HG02759 (cell line): ENCODE measurements around the gene TMCO6.
"Not testable (repeated sequence)": the region's sequence is repeated elsewhere in the genome, so short reads cannot be mapped to it uniquely, and the experiment has no call there.

Experiments used
- ATAC-seq: cut with Tn5 transposase; IDR thresholded peaks from one replicate; pipeline ENCODE4 v1.9.1; 2021; ENCODE audit warnings: mild to moderate bottlenecking, moderate library complexity; ENCODE audit not compliant: unreplicated experiment

The TMCO6 gene

DNA sequence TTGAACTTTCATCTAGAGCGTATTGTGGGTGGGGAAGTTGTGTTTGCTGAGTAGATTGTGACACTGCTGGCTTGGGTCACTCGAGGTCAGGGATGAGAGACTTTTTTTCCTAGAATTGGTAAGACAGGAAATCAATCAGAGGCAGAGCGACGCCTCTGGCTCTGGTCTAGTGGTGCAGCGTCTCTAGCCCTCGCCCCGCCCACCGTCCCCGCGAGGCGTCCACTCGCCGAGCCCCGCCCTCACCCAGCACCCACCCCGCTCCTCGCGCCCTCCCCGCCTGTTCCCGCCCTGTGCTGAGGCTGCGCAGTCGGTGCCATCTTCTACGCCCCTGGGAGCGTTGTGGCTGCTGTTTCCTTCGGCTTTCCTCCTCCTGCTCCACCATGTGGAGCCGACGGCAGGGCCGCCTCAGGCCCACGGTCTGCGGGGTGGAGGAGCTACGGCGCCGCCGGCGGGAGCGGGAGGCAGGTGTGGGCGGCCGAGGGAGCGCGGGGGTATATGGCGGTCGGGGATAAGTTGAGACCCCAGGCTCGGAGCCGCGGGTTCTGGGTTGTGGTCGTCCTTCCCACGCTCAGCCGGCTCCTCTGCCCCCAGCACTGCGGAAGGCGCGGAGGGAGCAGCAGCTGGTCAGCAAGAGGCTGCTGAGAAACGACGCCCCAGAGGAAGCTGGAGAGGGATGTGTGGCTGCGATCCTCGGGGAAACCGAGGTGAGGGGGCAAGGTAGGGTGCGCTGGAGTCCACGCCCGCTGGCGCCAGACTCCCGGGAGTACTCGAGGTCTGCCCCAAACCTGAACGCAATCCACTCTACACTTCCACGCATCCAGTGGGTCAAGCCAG, at the start of gene TMCO6:
Gene TMCO6, plus strand, starts transcription at position 304 of the 834 bp plus-strand sequence. Its CDS starts 77 bp downstream, at position 381.
- peak; percentile 97 for ATAC-seq

GRCh38 chr5:140590861-140591260, 48.4 kb upstream of the TMCO6 start:
- no peak for ATAC-seq

DNA sequence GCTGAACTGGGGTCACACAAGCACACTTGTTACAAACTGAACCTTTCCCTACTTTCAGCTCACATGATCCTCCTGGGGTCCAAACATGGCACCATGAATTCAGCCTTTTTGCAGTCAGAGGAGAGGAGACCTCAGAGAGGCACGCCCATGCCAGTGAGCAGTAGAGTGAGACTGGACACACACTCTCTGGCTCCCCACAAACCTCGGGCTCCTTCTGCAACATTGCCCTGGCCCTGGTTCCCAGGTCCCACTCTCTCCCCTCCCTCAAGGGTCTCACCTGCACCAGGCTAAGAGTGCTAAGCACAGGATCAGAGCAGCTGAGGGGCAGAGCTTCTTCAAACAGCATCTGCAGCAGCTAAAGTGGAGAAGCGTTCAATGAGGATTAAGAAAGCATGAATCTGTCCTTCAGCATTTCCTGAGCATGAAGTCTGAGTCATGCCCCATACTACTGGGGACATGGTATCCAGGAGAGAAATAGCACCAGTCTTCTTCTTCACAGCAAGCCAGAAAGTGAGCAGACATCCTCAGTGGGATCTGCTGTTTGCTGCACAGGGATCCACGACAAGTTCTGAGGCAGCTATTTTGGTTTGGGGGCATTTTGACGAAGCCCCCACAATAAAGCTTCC, 47.4 kb upstream of the TMCO6 start:
- ATAC-seq: no peak

- ATAC-seq: not testable (repeated sequence)
Measured at GRCh38 chr5:140593070-140593469, 46.2 kb upstream of the TMCO6 start.

- ATAC-seq: no peak
Measured at GRCh38 chr5:140594169-140594568, 45.1 kb upstream of the TMCO6 start.

DNA sequence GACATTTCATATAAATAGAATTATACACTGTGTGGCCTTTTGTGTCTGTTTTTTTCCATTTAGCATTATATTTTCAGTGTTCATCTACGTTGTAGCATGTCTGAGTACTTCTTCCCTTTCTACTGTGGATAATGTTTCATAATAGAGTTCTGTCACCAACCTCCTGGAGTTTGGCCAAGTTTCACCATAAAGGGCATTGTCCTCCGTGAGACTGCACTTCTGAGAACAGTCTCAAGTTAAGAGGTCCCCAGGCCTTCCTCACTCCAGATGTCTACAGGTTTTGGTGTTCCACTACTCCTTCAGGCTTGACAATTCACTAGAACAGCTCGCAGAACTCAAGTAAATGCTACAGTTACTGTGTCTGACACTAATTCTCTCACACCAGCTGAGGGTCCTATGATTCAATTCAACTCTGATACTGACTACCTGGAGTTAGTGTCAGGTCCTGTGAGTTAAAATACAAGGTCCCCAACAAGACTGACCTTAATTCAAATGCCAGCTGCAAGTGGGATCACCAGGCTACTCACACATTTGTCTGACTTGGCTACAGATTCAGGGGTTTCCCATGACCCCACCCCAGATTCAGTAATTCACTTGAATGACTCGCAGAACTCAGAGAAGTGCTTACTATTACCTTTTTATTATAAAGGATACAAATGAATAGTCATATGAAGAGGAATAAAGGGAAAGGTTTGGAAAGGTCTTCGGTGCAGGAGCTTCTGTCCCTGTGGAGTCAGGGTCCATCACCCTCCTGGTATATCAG, 43.5 kb upstream of the TMCO6 start:
- ATAC-seq: no peak

DNA sequence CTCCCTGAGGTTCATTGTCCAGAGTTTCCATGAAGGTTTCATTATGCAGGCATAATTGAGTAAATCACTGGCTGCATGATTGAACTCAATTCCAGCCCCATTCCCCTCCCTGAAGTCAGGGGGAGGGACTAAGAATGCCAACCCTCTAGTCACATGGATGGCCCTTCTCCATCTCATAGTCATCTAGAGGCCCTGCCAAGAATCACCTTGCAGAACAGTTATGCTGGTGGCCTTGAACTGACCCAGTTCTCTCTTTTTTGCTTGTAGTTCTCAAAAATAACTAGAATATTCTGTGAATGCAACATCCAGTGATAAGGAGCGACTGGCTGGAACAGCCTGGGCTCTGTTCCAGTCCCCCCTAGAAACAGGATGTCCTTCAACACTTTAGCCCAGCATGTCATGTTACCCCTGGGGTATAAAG, 42.9 kb upstream of the TMCO6 start:
- no peak for ATAC-seq

DNA sequence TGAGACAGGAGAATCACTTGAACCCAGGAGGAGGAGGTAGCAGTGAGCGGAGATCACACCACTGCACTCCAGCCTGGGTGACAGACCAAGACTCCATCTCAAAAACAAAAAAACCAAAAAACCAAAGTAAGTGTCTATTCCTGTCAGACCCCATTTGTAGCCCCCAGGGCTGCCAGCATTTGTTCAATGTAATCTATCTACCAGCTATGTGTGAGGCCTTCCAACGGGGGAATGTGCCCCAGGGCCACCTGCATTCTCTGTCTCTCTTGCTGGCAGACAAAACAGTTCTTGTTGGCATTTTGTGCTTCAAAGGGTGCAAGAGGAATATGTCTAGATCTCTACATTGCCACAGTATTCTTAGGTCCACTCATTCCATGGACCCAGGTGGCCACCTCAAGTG, 40.4 kb upstream of the TMCO6 start:
- no peak for ATAC-seq

DNA sequence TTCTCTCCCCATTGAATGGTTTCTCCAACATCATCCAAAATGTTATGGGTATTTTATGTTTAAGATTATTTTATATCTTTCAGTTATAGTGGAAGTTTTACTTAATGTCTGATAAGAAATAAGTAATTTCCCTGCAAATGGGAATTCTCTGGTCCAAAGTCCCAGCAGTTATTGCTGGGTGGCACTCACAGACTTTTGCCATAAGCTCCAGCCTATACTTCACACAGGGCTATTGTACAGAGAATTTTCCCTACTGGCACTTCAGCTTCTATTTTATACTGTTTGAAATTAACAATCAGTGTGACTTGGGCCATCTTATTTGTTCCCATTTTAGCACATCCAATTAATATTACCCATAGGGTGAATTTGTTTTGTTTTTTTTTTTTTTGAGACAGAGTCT, 39.2 kb upstream of the TMCO6 start:
- no peak for ATAC-seq

DNA sequence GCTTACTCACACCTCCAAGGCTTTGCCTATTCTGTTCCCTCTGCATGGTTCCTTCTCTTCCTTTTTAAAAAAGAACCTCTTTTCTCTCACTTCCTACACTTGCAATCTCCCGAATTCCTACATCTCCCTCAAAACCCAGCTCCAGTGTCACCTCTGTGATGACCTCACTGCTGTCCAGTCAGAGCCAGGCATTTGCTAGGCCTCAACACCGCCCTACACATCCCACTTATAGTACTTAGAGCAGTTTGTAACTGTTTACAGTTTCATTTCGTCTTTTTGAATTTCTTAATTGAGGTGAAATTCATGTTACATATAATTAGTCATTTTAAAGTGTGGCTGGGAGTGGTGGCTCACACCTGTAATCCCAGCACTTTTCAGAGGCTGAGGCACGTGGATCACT, 37.1 kb upstream of the TMCO6 start:
- no peak for ATAC-seq

GRCh38 chr5:140603446-140603698, 35.9 kb upstream of the TMCO6 start:
- ATAC-seq: not testable (repeated sequence)

DNA sequence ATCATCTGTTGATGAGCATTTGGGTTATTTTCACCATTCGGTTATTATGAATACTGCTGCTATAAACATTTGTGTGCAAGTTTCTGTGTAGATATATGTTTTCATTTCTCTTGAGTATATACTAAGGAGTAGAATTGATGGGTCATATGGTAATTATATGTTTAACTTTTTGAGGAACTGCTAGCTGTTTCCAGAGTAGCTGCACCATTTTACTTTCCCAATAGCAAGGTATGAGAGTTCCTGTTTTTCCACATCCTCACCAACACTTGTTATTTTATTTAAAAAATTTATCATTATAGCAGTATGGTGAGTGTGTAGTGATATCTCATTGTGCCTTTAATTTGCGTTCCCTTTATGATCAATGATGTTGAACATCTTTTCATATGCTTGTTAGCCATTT, 35.5 kb upstream of the TMCO6 start:
- ATAC-seq: no peak

- no peak for ATAC-seq
Measured at GRCh38 chr5:140605879-140606278, 33.4 kb upstream of the TMCO6 start.

GRCh38 chr5:140607031-140607430, 32.2 kb upstream of the TMCO6 start:
- no peak for ATAC-seq

DNA sequence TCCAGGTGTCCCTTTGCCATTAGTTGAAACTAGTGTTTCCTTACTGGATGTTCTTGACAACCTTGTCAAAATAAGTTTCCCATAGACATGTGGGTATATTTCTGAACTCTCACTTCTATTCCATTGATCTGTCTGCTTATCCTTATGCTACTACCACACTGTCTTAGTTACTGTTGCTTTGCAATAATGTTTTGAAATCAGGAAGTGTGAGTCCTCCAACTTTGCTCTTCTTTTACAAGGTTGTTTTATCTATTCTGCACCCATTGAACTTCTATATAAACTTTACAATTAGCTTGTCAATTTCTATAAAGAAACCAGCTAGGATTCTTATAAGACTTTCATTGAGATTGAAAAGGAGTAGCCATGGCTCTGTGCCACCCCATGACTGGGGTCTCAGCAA, 30.5 kb upstream of the TMCO6 start:
- no peak for ATAC-seq

GRCh38 chr5:140609126-140609525, 30.1 kb upstream of the TMCO6 start:
- no peak for ATAC-seq

DNA sequence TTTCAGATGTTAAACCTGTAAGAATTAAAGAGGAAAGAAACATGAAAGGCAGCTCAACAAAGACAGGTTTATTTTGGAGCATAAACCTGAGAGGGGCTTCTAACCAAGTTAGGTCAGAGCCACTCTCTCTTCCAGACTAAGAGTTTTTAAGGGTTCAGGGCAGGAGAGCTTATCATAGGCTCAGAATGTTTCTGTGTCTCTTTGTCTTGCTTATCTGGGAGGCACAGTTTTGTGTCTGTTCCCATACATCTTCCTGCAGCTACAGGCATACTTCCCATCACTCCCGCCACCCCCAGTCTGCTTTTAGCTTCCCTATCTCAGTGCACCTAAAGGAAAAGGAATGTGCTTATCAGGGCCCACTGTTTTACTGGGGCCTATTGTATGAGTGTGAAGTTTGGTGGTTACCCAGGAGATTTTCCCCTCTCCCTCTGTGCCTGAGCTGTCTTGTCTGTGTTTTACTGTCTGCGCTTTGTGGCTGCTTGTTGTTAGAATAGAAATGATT, 28.2 kb upstream of the TMCO6 start:
- ATAC-seq: no peak

- ATAC-seq: no peak
Measured at GRCh38 chr5:140622301-140622700, 16.9 kb upstream of the TMCO6 start.

GRCh38 chr5:140623061-140623460, 16.2 kb upstream of the TMCO6 start:
- not testable (repeated sequence) for ATAC-seq

DNA sequence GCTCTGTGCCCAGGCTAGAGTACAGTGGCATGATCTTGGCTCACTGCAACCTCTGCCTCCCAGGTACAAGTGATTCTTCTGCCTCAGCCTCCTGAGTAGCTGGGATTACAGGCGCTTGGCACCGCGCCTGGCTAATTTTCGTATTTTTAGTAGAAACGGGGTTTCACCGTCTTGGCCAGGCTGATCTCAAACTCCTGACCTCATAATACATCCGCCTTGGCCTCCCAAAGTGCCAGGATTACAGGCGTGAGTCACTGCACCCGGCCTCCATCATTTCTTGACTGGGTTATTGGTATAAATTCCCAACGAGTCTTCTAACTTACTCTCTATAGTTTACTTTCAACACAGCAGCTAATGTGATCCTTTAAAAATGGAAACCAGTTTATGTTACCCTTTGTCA, 14.4 kb upstream of the TMCO6 start:
- ATAC-seq: not testable (repeated sequence)

- no peak for ATAC-seq
Measured at GRCh38 chr5:140627972-140628371, 11.3 kb upstream of the TMCO6 start.

- no peak for ATAC-seq
Measured at GRCh38 chr5:140628711-140629110, 10.5 kb upstream of the TMCO6 start.
